Effector memory CD4-positive, alpha-beta T cell (primary cell): ENCODE measurements around the gene EVA1C.
"Not testable (repeated sequence)": the region's sequence is repeated elsewhere in the genome, so short reads cannot be mapped to it uniquely, and the experiment has no call there.

Experiments
- DNase-seq, 3 donors: peaks; one replicate each; pipeline ENCODE4 v3.0.0-alpha.2; 2020
- H3K27ac ChIP-seq: 2 replicates; pipeline ENCODE4 v1.7.0; 2013; ENCODE audit warnings: mild to moderate bottlenecking, low read length, moderate library complexity; ENCODE audit not compliant: insufficient read depth, poor library complexity, severe bottlenecking
- H3K27me3 ChIP-seq: replicated peaks from 2 replicates; pipeline ENCODE4 v1.7.0; 2013; ENCODE audit warnings: mild to moderate bottlenecking, low read length; ENCODE audit not compliant: insufficient read depth, control insufficient read depth, poor library complexity, severe bottlenecking
- H3K36me3 ChIP-seq: 2 replicates; pipeline ENCODE4 v1.7.0; 2013; ENCODE audit warnings: mild to moderate bottlenecking, low read length, moderate library complexity; ENCODE audit not compliant: control insufficient read depth, insufficient read depth
- H3K4me1 ChIP-seq: 2 replicates; pipeline ENCODE4 v1.7.0; 2013; ENCODE audit warnings: low read length, mild to moderate bottlenecking; ENCODE audit not compliant: control insufficient read depth, insufficient read depth, poor library complexity, severe bottlenecking
- H3K4me3 ChIP-seq: 2 replicates; pipeline ENCODE4 v1.7.0; 2013; ENCODE audit warnings: low read length, low read depth, mild to moderate bottlenecking; ENCODE audit not compliant: insufficient read depth, poor library complexity, severe bottlenecking
- H3K9me3 ChIP-seq: 2 replicates; pipeline ENCODE4 v1.7.0; 2013; ENCODE audit warnings: mild to moderate bottlenecking, low read length, moderate library complexity; ENCODE audit not compliant: control insufficient read depth

Gene EVA1C

GRCh38 chr21:32442566-32443318 is 30.2 kb downstream of the EVA1C start:
- H3K27ac ChIP-seq: no peak overlapping the region
- DNase-seq: no peak
- peaks cover 4% of the 10 kb centered on the region for H3K36me3 ChIP-seq

DNA sequence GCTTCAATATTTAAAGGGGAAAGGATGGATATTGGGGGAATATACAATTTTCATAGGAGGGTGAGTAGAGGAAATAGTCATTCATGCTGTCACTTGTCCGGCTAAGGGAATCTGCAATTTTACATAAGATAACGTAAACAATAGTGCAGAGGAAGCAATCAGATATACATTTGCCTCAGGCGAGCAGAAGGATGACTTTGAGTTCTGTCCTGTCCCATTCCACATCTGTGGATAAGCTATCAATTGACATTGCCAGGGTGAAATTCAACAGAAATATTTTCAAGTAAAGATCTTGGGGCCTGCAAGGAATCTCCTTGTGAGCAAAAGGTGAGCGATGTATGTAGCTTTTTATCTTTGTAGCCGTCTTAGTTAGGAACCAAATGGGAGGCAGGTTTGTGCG is 32.6 kb downstream of the EVA1C start:
- no peak overlapping the region for H3K27ac ChIP-seq
- peaks cover 4% of the 10 kb centered on the region for H3K36me3 ChIP-seq
- no peaks in the 10 kb centered on the region for H3K9me3 ChIP-seq
- H3K4me1 ChIP-seq: no peaks in the 10 kb centered on the region
- no peak overlapping the region for H3K4me3 ChIP-seq
- DNase-seq: no peak
- H3K27me3 ChIP-seq: no peaks in the 10 kb centered on the region

More at GRCh38 chr21:32442566-32443318, 30.2 kb downstream of the EVA1C start:
- H3K4me3 ChIP-seq: no peak overlapping the region
- no peaks in the 10 kb centered on the region for H3K9me3 ChIP-seq
- no peaks in the 10 kb centered on the region for H3K27me3 ChIP-seq
- H3K4me1 ChIP-seq: no peaks in the 10 kb centered on the region

GRCh38 chr21:32446440-32446839 is 33.9 kb downstream of the EVA1C start:
- H3K36me3 ChIP-seq, H3K27me3 ChIP-seq, H3K4me3 ChIP-seq, DNase-seq, H3K9me3 ChIP-seq, H3K4me1 ChIP-seq, H3K27ac ChIP-seq: not testable (repeated sequence)

GRCh38 chr21:32447224-32447623 is 34.7 kb downstream of the EVA1C start:
- no peak overlapping the region for H3K4me3 ChIP-seq
- peaks cover 4% of the 10 kb centered on the region for H3K36me3 ChIP-seq
- no peaks in the 10 kb centered on the region for H3K4me1 ChIP-seq
- H3K9me3 ChIP-seq: no peaks in the 10 kb centered on the region
- no peak overlapping the region for H3K27ac ChIP-seq
- no peaks in the 10 kb centered on the region for H3K27me3 ChIP-seq
- DNase-seq: no peak

DNA sequence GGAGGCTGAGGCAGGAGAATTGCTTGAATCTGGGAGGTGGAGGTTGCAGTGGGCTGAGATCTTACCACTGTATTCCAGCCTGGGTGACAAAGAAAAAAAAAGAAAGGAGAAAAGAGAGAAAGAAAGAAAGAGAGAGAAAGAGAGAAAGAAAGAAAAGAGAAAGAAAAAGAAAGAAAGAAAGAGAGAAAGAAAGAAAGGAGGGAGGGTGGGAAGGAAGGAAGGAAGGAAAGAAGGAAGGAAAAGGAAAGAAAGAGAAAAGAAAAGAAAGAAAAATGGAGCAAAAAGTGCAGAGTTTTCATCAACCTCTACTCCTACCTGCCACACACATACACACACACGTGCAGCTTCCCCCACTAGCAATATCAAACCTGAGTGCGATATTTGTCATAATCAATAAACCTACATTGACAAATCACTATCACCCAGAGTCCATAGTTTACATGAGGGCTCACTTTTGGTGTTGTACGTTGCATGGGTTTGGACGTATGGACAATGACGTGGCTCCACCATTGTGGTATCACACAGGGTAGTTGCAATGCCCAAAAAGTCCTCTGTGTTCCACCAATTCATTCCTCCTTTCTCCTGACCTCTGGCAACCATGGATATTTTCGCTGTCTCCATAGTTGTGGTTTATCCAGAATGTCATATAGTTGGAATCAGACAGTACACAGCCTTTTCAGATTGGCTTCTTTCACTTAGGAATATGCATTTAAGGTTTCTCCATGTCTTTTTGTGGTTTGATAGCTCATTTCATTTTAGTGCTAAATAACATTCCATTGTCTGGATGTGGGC is 36.5 kb downstream of the EVA1C start:
- no peak for DNase-seq

DNA sequence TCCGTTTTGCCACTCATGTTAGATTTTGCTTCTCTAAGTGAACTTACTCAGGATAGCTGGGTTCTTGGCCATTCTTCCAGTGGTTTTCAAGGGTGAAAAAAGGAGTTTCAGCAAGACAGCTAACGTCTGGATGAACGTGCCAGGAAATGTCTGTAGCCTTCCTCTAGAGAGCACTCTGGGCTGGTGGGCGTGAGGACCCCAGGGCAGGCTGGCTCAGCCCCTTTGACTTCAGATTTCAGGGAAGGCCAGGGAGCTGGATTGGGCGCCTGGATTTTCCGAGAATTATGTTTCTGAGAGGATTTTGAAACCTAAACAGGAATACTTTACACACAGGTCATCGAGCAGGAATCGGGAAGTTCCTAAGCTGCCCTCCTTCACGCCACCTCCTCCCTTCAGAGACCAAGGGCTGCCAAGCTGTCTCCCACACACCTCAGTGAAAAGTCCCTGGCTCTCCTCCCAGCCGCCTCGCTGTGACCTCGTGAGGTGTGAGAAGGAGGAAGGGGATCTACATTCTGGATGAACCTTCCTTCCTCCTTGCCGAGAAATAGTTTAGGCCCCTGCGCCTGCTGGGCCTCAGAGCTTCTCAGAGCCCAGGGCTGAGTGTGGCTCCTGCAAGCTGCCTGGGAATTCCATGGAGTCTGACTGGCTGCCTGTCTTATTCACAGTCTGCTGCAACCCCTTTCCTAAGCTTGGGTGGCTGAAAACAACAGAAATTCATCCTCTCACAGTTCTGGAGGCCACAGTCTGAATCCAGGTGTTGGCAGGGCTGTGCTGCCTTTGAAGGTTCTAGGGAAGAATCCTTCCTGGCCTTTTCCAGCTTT is 38.6 kb downstream of the EVA1C start:
- H3K4me1 ChIP-seq, H3K4me3 ChIP-seq, DNase-seq, H3K9me3 ChIP-seq, H3K27ac ChIP-seq, H3K36me3 ChIP-seq, H3K27me3 ChIP-seq: not testable (repeated sequence)

More for the DNA sequence above, 36.5 kb downstream of the EVA1C start:
- Histone ChIP-seq H3K4me1 (no peaks in the 10 kb centered on the region), H3K27me3 (no peaks in the 10 kb centered on the region), H3K27ac (no peak overlapping the region), H3K9me3 (no peaks in the 10 kb centered on the region), H3K36me3 (peaks cover 2% of the 10 kb centered on the region), H3K4me3 (no peak overlapping the region)

DNA sequence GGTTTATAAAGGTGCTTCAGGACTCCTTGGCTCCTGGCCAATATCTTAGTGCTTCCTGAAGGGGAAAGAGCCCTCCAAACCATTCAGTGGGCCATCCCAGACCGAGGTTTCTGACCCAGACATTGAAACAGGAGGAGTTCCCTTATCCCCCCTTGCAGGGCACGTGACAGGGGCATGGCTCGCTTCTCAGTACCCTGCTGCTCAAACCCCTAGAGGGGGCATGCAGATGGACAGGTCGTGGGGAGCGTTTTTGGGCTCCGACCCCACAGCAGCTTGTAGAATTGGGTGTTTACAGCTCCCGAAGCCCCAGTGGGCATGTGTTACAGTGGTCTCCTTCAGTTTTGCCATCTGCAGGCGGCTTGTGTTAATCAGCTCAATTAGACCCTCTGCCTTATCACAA is 39.7 kb downstream of the EVA1C start:
- not testable (repeated sequence) for H3K4me3 ChIP-seq, H3K27me3 ChIP-seq, H3K27ac ChIP-seq, DNase-seq, H3K9me3 ChIP-seq, H3K36me3 ChIP-seq, H3K4me1 ChIP-seq

DNA sequence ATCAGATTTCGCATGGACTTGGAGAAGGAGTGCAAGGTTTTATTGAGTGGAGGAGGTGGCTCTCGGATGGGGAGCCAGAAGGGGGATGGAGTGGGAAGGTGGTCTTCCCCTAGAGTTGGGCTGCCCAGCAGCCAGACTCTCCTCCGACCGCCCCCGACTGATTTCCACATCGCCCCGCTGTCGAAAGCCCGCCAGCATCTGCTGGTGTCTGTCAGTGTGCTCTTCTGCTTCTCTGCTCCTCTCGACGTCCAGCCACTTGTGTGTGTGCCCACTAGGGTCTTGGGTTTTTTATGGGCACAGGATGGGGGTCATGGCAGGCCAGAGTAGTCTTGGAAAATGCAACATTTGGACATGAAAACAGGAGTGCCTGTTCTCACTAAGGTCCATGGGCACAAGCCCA is 40.1 kb downstream of the EVA1C start:
- no peak overlapping the region for H3K4me3 ChIP-seq
- H3K4me1 ChIP-seq: no peaks in the 10 kb centered on the region
- H3K36me3 ChIP-seq: no peaks in the 10 kb centered on the region
- no peaks in the 10 kb centered on the region for H3K27me3 ChIP-seq
- no peaks in the 10 kb centered on the region for H3K9me3 ChIP-seq
- DNase-seq: no peak
- H3K27ac ChIP-seq: no peak overlapping the region

DNA sequence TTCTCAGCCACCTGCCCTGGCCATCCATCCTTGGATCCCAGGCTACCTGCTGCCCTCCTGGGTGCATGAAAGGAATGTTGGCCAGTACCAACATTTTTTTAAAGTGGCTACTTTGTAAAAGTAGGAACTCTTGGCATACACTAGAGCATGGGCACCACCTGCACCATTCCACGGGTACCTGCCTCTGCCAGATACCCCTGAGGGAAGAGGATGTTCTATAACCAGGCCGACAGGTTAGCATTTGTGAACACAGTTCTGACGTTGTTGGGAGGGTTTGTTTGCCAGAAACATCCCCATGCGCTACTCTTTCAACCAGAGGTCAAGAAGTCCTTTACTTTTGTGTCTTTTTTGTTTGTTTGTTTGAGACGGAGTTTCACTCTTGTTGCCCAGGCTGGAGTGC is 43.0 kb downstream of the EVA1C start:
- no peaks in the 10 kb centered on the region for H3K4me1 ChIP-seq
- no peak overlapping the region for H3K27ac ChIP-seq
- no peaks in the 10 kb centered on the region for H3K36me3 ChIP-seq
- no peaks in the 10 kb centered on the region for H3K9me3 ChIP-seq
- no peak overlapping the region for H3K4me3 ChIP-seq
- no peaks in the 10 kb centered on the region for H3K27me3 ChIP-seq
- DNase-seq: no peak
